ENCODE results near the gene TMEM243. TPM values are rescaled to one million over a fixed set of nuclear protein-coding genes. Genes with fewer than 3 reads are reported as not detected.

TMEM243 gene
- total and polyA plus RNA-seq, 2 experiments from 2014 or later: 47.7 to 49.4 TPM

GRCh38 chr7:87218796-87219544, 562 bp downstream of the TMEM243 start:
- Histone ChIP-seq H4K20me1 (ENCODE audit: insufficient read depth, poor library complexity, severe bottlenecking) (no peaks in the 10 kb centered on the region), H3K79me2 (peaks cover 45% of the 10 kb centered on the region), H3K9me2 (replicated peaks; ENCODE audit: insufficient read depth) (no peaks in the 10 kb centered on the region), H3K4me1 (ENCODE audit: insufficient read depth) (peaks cover 16% of the 10 kb centered on the region), H3K9me3 (ENCODE audit: low read depth) (no peaks in the 10 kb centered on the region), H3K4me3 (peak overlapping the region; percentile 98), H3K4me2 (peak overlapping the region; percentile 81), H3K36me3 (replicated peaks; ENCODE audit: insufficient read depth, low read depth) (no peaks in the 10 kb centered on the region), H3K27ac (peak overlapping the region; percentile 84), H2AFZ (peak overlapping the region; percentile 99), H3K27me3 (peaks cover 21% of the 10 kb centered on the region)
- TF ChIP-seq EZH2phosphoT487 (IDR thresholded peaks at IDR 0.05; ENCODE audit: low read depth, severe bottlenecking, unreplicated experiment): no peak
- no peak for TF ChIP-seq EZH2 (IDR thresholded peaks at IDR 0.05; ENCODE audit: borderline replicate concordance)
- TF ChIP-seq CTCF (IDR thresholded peaks at IDR 0.05; ENCODE audit: poor library complexity): peak; percentile 5
- WGBS (ENCODE audit: low lambda C conversion rate, missing lambda C conversion rate): 5% methylated on average over 17 of the region's 17 CpGs
- DNase-seq (ENCODE audit: low spot score): peak; percentile 48

- DNase-seq (ENCODE audit: low spot score): no peak
- no peak overlapping the region for H3K4me3 ChIP-seq
- peaks cover 16% of the 10 kb centered on the region for H3K4me1 ChIP-seq (ENCODE audit: insufficient read depth)
Observed at GRCh38 chr7:87217983-87218653, 1.4 kb downstream of the TMEM243 start.

GRCh38 chr7:87216701-87217508, 2.6 kb downstream of the TMEM243 start:
- Histone ChIP-seq H3K4me1 (ENCODE audit: insufficient read depth) (peaks cover 16% of the 10 kb centered on the region), H3K79me2 (peaks cover 65% of the 10 kb centered on the region), H3K27ac (no peak overlapping the region), H3K4me2 (peak overlapping the region; percentile 81), H2AFZ (no peak overlapping the region), H3K9me3 (ENCODE audit: low read depth) (no peaks in the 10 kb centered on the region), H3K27me3 (peaks cover 4% of the 10 kb centered on the region), H4K20me1 (ENCODE audit: insufficient read depth, poor library complexity, severe bottlenecking) (no peaks in the 10 kb centered on the region), H3K4me3 (no peak overlapping the region), H3K36me3 (replicated peaks; ENCODE audit: insufficient read depth, low read depth) (no peaks in the 10 kb centered on the region), H3K9me2 (replicated peaks; ENCODE audit: insufficient read depth) (no peaks in the 10 kb centered on the region)
- TF ChIP-seq CTCF (IDR thresholded peaks at IDR 0.05; ENCODE audit: poor library complexity): no peak
- TF ChIP-seq EZH2 (IDR thresholded peaks at IDR 0.05; ENCODE audit: borderline replicate concordance): no peak
- TF ChIP-seq EZH2phosphoT487 (IDR thresholded peaks at IDR 0.05; ENCODE audit: low read depth, severe bottlenecking, unreplicated experiment): no peak
- WGBS (ENCODE audit: low lambda C conversion rate, missing lambda C conversion rate): 94% methylated on average over 5 of the region's 5 CpGs
- DNase-seq (ENCODE audit: low spot score): no peak

More at GRCh38 chr7:87217983-87218653, 1.4 kb downstream of the TMEM243 start:
- no peak for TF ChIP-seq EZH2phosphoT487 (IDR thresholded peaks at IDR 0.05; ENCODE audit: low read depth, severe bottlenecking, unreplicated experiment)
- TF ChIP-seq EZH2 (IDR thresholded peaks at IDR 0.05; ENCODE audit: borderline replicate concordance): no peak
- TF ChIP-seq CTCF (IDR thresholded peaks at IDR 0.05; ENCODE audit: poor library complexity): no peak
- peaks cover 16% of the 10 kb centered on the region for H3K27me3 ChIP-seq
- peaks cover 53% of the 10 kb centered on the region for H3K79me2 ChIP-seq
- H4K20me1 ChIP-seq (ENCODE audit: insufficient read depth, poor library complexity, severe bottlenecking): no peaks in the 10 kb centered on the region
- 80% methylated on average over 9 of the region's 9 CpGs for WGBS (ENCODE audit: low lambda C conversion rate, missing lambda C conversion rate)
- H3K9me3 ChIP-seq (ENCODE audit: low read depth): no peaks in the 10 kb centered on the region
- no peaks in the 10 kb centered on the region for H3K9me2 ChIP-seq (replicated peaks; ENCODE audit: insufficient read depth)
- no peak overlapping the region for H3K27ac ChIP-seq
- no peak overlapping the region for H2AFZ ChIP-seq
- H3K36me3 ChIP-seq (replicated peaks; ENCODE audit: insufficient read depth, low read depth): no peaks in the 10 kb centered on the region
- peak overlapping the region; percentile 81 for H3K4me2 ChIP-seq
